Esophagus muscularis mucosa (tissue), 4 donors: ENCODE data around the gene FOXP3. TPM values are rescaled to one million over a fixed set of nuclear protein-coding genes. Genes with fewer than 3 reads are reported as not detected.

Source experiments
- DNase-seq: peaks from one replicate; pipeline ENCODE4 v3.0.0-alpha.2; 2017; ENCODE audit errors: extremely low spot score
- H3K27ac ChIP-seq, 4 donors: fragments of 200-600 bp; sonication (generic); replicated peaks in 1 of 4; 1 replicate in 3 of 4; 2 replicates in 1 of 4; pipeline ENCODE4 v1.5.1; 2016 to 2019; ENCODE audit warnings: mild to moderate bottlenecking in 1 of 4
- H3K27me3 ChIP-seq, 4 donors: fragments of 200-600 bp; sonication (generic); one replicate each; pipeline versions ENCODE4 v1.5.1 to v1.6.0; 2016 to 2019
- H3K36me3 ChIP-seq, 4 donors: fragments of 200-600 bp; sonication (generic); one replicate each; pipeline ENCODE4 v1.5.1; 2016 to 2019
- H3K4me1 ChIP-seq, 4 donors: fragments of 200-600 bp; sonication (generic); one replicate each; pipeline ENCODE4 v1.5.1; 2016 to 2019
- H3K4me3 ChIP-seq, 4 donors: fragments of 200-600 bp; sonication (generic); 1 replicate in 2 of 4; 2 replicates in 2 of 4; pipeline ENCODE4 v1.5.1; 2016 to 2019; ENCODE audit warnings: mild to moderate bottlenecking in 4 of 4, moderate library complexity in 1 of 4
- H3K9me3 ChIP-seq, 4 donors: fragments of 200-600 bp; sonication (generic); 1 replicate in 3 of 4; 2 replicates in 1 of 4; pipeline ENCODE4 v1.5.1; 2016 to 2019
- EP300 ChIP-seq: sonication (generic); formaldehyde crosslinking; IDR thresholded peaks from one replicate; pipeline ENCODE4 v1.6.1; 2017; ENCODE audit warnings: antibody characterized with exemption
- POLR2A ChIP-seq: fragments of 450-650 bp; IDR thresholded peaks from one replicate; pipeline ENCODE4 v1.6.1; 2017; ENCODE audit warnings: antibody characterized with exemption, moderate library complexity, mild to moderate bottlenecking, low read depth
- POLR2AphosphoS5 ChIP-seq, 2 donors: sonication (generic); formaldehyde crosslinking; IDR thresholded peaks; one replicate each; pipeline ENCODE4 v1.6.1; 2017; ENCODE audit warnings: antibody characterized with exemption in 2 of 2
- WGBS: methylation state at CpG from one replicate; pipeline ENCODE4 v1.1.5; 2018; 5-methylcytosine and 5-hydroxymethylcytosine counted together
- intact Hi-C: fragments of 100-400 bp; cut with DNase I; formaldehyde crosslinking; loops from one replicate; pipeline ENCODE4 v1.15.1; 2023
- total RNA-seq, 4 donors: library from RNA; depleted of rRNA; stranded (reverse); fragments of >200 nt; gene quantifications; one replicate each; pipeline versions ENCODE4 v1.1.0 to v1.2.1, GENCODE V29; 2016
- TF ChIP-seq, protein P1 (sequence below), 3 experiments: fragments of 200-600 bp in 2 of 3; fragments of 450-650 bp in 1 of 3; sonication (generic) in 2 of 3; IDR thresholded peaks; one replicate each; pipeline ENCODE4 v1.5.1; 2017 to 2019; ENCODE audit warnings: antibody characterized with exemption in 3 of 3, mild to moderate bottlenecking in 2 of 3, moderate library complexity in 1 of 3

The FOXP3 gene, protein sequence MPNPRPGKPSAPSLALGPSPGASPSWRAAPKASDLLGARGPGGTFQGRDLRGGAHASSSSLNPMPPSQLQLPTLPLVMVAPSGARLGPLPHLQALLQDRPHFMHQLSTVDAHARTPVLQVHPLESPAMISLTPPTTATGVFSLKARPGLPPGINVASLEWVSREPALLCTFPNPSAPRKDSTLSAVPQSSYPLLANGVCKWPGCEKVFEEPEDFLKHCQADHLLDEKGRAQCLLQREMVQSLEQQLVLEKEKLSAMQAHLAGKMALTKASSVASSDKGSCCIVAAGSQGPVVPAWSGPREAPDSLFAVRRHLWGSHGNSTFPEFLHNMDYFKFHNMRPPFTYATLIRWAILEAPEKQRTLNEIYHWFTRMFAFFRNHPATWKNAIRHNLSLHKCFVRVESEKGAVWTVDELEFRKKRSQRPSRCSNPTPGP
- not detected for total RNA-seq

DNA sequence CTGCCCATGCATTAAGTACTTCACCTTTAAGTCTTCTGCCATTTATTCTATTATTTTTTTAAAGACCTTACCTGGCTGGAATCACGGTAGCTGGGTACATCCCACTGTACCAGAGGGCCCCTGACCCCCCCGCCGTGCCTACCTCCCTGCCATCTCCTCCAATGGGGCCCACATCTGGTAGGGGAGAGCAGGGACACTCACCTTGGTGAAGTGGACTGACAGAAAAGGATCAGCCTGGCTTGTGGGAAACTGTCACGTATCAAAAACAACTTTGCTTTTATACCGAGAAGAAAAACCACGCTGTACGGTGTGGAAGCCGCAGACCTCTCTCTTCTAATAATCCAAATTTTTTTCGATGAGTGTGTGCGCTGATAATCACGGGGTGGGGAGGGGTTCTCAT lies at the start of gene FOXP3:
FOXP3 (minus strand) TSS at position 251 of the 400 bp plus-strand sequence. CDS start 6,205 bp downstream, outside the sequence.
- DNase-seq, result no peak
- H3K9me3 ChIP-seq, result no peaks in the 10 kb centered on the region
- peaks cover 0 to 6% (median 4%) of the 10 kb centered on the region in 4 donors for H3K4me1 ChIP-seq
- H3K4me3 ChIP-seq, result no peak within 1 kb of the TSS
- H3K27ac ChIP-seq, result no peak within 1 kb of the TSS
- WGBS, result 82% methylated on average over 11 of the region's 11 CpGs
- no peaks in the 10 kb centered on the region for H3K36me3 ChIP-seq
- no peak for TF ChIP-seq POLR2AphosphoS5 (IDR thresholded peaks at IDR 0.05)
- TF ChIP-seq POLR2A, result no peak
- TF ChIP-seq, protein P1, sequence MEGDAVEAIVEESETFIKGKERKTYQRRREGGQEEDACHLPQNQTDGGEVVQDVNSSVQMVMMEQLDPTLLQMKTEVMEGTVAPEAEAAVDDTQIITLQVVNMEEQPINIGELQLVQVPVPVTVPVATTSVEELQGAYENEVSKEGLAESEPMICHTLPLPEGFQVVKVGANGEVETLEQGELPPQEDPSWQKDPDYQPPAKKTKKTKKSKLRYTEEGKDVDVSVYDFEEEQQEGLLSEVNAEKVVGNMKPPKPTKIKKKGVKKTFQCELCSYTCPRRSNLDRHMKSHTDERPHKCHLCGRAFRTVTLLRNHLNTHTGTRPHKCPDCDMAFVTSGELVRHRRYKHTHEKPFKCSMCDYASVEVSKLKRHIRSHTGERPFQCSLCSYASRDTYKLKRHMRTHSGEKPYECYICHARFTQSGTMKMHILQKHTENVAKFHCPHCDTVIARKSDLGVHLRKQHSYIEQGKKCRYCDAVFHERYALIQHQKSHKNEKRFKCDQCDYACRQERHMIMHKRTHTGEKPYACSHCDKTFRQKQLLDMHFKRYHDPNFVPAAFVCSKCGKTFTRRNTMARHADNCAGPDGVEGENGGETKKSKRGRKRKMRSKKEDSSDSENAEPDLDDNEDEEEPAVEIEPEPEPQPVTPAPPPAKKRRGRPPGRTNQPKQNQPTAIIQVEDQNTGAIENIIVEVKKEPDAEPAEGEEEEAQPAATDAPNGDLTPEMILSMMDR (IDR thresholded peaks at IDR 0.05), result no peak
- TF ChIP-seq EP300, result no peak
- intact Hi-C loops, result loop anchor here (5.0 kb wide), 1 partner anchor 72 kb away; no protein-coding TSS in a partner anchor
- H3K27me3 ChIP-seq, result no peaks in the 10 kb centered on the region

DNA sequence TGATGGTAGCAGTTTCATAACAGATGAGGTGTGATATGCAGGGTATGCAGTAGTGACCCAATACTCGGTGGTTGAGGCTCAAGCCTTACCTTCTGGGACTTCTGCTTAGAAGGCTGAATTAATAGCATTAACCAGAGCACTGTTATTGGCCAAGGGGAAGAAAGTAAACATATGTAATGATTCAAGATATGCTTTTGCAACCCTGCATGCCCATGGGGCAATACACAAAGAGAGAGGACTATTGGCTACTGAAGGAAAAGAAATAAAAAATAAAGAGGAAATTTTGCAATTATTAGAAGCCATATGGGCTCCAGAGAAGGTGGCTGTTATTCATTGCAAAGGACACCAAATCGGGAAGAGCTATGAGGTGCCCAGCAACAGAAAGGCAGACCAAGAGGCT lies 47.7 kb upstream of the FOXP3 start:
- no peaks in the 10 kb centered on the region for H3K36me3 ChIP-seq
- no peaks in the 10 kb centered on the region for H3K27me3 ChIP-seq
- no peak for DNase-seq
- intact Hi-C loops, result no loop called here
- TF ChIP-seq, protein P1 (IDR thresholded peaks at IDR 0.05), result no peak
- no peak for TF ChIP-seq POLR2AphosphoS5 (IDR thresholded peaks at IDR 0.05)
- no peak for TF ChIP-seq EP300
- no peak for TF ChIP-seq POLR2A
- 78% methylated on average over 2 of the region's 2 CpGs for WGBS
- H3K4me1 ChIP-seq, result peaks cover 8 to 21% (median 10%) of the 10 kb centered on the region in 4 donors
- no peak overlapping the region for H3K27ac ChIP-seq
- no peaks in the 10 kb centered on the region for H3K9me3 ChIP-seq
- no peak overlapping the region for H3K4me3 ChIP-seq

DNA sequence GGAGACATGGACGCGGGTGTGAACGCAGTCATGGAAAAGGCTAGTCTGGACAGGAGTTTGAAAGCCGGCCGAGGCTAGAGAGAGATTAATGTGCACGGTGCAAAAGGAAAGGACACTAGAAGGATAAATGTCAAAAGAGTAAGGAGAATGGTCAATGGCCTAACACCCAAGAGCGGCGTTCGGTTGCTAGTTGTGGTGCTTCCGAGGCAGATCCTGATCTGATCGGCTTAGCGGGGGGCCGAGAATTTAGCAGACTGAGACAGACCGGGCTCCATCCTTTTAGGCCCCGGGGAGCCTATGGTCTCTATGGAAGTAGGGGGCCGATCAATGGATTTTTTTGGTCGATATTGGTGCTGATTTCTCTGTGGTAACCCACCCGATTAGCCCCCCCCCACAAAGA lies 45.9 kb upstream of the FOXP3 start:
- H3K4me1 ChIP-seq, result peaks cover 8 to 21% (median 10%) of the 10 kb centered on the region in 4 donors
- 76% methylated on average over 18 of the region's 18 CpGs for WGBS
- no peak for DNase-seq
- H3K36me3 ChIP-seq, result no peaks in the 10 kb centered on the region
- peak overlapping the region in 2 of 4 donors; percentile 66 to 75 for H3K27ac ChIP-seq
- peak overlapping the region in 3 of 4 donors; percentile 42 to 50 (median 43) for H3K4me3 ChIP-seq
- no peak for TF ChIP-seq EP300
- TF ChIP-seq, protein P1 (IDR thresholded peaks at IDR 0.05), result no peak
- TF ChIP-seq POLR2AphosphoS5 (IDR thresholded peaks at IDR 0.05), result no peak
- no peak for TF ChIP-seq POLR2A
- intact Hi-C loops, result no loop called here
- no peaks in the 10 kb centered on the region for H3K27me3 ChIP-seq
- no peaks in the 10 kb centered on the region for H3K9me3 ChIP-seq

DNA sequence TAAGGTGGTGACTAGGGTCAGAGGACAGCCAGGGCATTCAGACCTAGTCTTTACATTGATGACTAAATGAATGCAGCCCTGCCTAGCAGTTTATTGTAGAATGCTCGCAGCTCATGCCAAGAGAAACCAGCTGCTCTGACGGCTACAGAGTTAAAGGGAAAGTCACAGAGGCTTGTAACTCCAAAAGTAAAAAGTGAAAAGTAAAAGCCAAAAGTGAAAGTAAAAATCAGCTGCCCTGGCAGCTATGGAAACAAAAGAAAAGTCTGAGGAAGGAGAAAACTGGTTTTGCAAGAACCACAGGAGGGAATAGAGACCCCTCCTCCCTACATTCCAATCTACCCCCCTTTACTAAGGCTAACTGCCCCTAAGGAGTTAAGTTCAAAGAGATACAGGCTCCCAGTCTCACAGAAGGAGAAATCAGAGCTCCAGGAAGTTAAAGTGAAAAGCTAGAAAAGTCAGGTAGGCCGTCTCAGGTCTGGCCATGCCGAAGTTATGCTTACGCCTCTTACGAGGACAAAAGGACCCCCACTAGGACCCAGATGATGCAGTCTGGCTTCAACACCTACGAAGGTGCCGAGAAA lies 45.0 kb upstream of the FOXP3 start:
- H3K27me3 ChIP-seq, result no peaks in the 10 kb centered on the region
- no peak for DNase-seq
- TF ChIP-seq, protein P1 (IDR thresholded peaks at IDR 0.05), result no peak
- no peak for TF ChIP-seq POLR2A
- no peak for TF ChIP-seq POLR2AphosphoS5 (IDR thresholded peaks at IDR 0.05)
- TF ChIP-seq EP300, result no peak
- 34% methylated on average over 8 of the region's 8 CpGs for WGBS
- intact Hi-C loops, result no loop called here
- H3K27ac ChIP-seq, result peak overlapping the region; percentile 60 to 75 (median 66)
- peak overlapping the region; percentile 42 to 50 (median 45) for H3K4me3 ChIP-seq
- no peaks in the 10 kb centered on the region for H3K36me3 ChIP-seq
- H3K4me1 ChIP-seq, result peaks cover 8 to 21% (median 10%) of the 10 kb centered on the region in 4 donors
- no peaks in the 10 kb centered on the region for H3K9me3 ChIP-seq
